ENCODE results near the gene HOMER3. TPM values are rescaled to one million over a fixed set of nuclear protein-coding genes. Genes with fewer than 3 reads are reported as not detected.

The HOMER3 gene
- total RNA-seq (10.1 TPM), polyA plus RNA-seq (34.0 TPM)
- long read RNA-seq, donor 1 = 0 reads
- long read RNA-seq, donor 2, transcript HOMER3-202 (10 exons, 1,557 nt) = major isoform, 9 of 10 reads
- long read RNA-seq, donor 2, partial matches to known transcripts = 0 of 10 reads
- long read RNA-seq, donor 2, other reads (novel, unspliced or antisense) = 0 of 10 reads
- long read RNA-seq, donor 3, transcript HOMER3-202 (10 exons, 1,557 nt) = major isoform, 8 of 8 reads
- long read RNA-seq, donor 3, partial matches to known transcripts = 0 of 8 reads
- long read RNA-seq, donor 3, other reads (novel, unspliced or antisense) = 0 of 8 reads
- long read RNA-seq, donor 4, partial matches to known transcripts = 0 of 1 reads
- long read RNA-seq, donor 4, other reads (novel, unspliced or antisense) = 0 of 1 reads
- long read RNA-seq, donor 5, transcript HOMER3-202 (10 exons, 1,557 nt) = major isoform, 9 of 9 reads
- long read RNA-seq, donor 5, partial matches to known transcripts = 0 of 9 reads
- long read RNA-seq, donor 5, other reads (novel, unspliced or antisense) = 0 of 9 reads
- long read RNA-seq, donor 6, transcript HOMER3-202 (10 exons, 1,557 nt) = major isoform, 5 of 5 reads
- long read RNA-seq, donor 6, partial matches to known transcripts = 0 of 5 reads
- long read RNA-seq, donor 6, other reads (novel, unspliced or antisense) = 0 of 5 reads
- long read RNA-seq, donor 7, partial matches to known transcripts = 0 of 2 reads
- long read RNA-seq, donor 7, other reads (novel, unspliced or antisense) = 0 of 2 reads
- long read RNA-seq, donor 8, partial matches to known transcripts = 0 of 3 reads
- long read RNA-seq, donor 8, other reads (novel, unspliced or antisense) = 0 of 3 reads
- long read RNA-seq, donor 9, partial matches to known transcripts = 0 of 4 reads
- long read RNA-seq, donor 9, other reads (novel, unspliced or antisense) = 0 of 4 reads
- long read RNA-seq, donor 10, partial matches to known transcripts = 0 of 5 reads
- long read RNA-seq, donor 10, other reads (novel, unspliced or antisense) = 0 of 5 reads

- no peaks in the 10 kb centered on the region for H3K36me3 ChIP-seq (ENCODE audit: control insufficient read depth in 2 of 2, insufficient read depth in 2 of 2, low read length in 1 of 2)
- H3K9me3 ChIP-seq (ENCODE audit: control insufficient read depth in 2 of 2, insufficient read depth in 1 of 2, low read length in 1 of 2) = peaks cover 0 to 4% of the 10 kb centered on the region in 2 donors
- WGBS = 2% methylated on average over 81 of the region's 81 CpGs
- H3K4me3 ChIP-seq (ENCODE audit: low read length in 2 of 2) = peak within 1 kb of the TSS; percentile 36 to 47
- no peaks in the 10 kb centered on the region for H3K4me1 ChIP-seq (ENCODE audit: control insufficient read depth in 2 of 2, insufficient read depth in 2 of 2, low read length in 2 of 2)
- H3K27ac ChIP-seq (ENCODE audit: low read depth in 1 of 2, low read length in 1 of 2) = no peak within 1 kb of the TSS
- peaks cover 27 to 60% of the 10 kb centered on the region in 2 donors for H3K27me3 ChIP-seq (ENCODE audit: control insufficient read depth in 2 of 2, insufficient read depth in 1 of 2, low read length in 1 of 2)
- peak in 5 of 9 donors; percentile 36 to 70 (median 58) for DNase-seq (ENCODE audit: low read depth in 6 of 9, low spot score in 9 of 9)
These were observed at the start of gene HOMER3 for GRCh38 chr19:18940769-18941627. Gene HOMER3 (minus strand): TSS chr19:18941217. CDS start chr19:18938982, 2,235 bp downstream.

GRCh38 chr19:18990128-18990708 lies 49.2 kb upstream of the HOMER3 start:
- Histone ChIP-seq H3K4me3 (ENCODE audit: low read length in 2 of 2) (no peak overlapping the region), H3K27me3 (ENCODE audit: control insufficient read depth in 2 of 2, insufficient read depth in 1 of 2, low read length in 1 of 2) (peaks cover 2 to 27% of the 10 kb centered on the region in 2 donors), H3K9me3 (ENCODE audit: control insufficient read depth in 2 of 2, insufficient read depth in 1 of 2, low read length in 1 of 2) (no peaks in the 10 kb centered on the region), H3K4me1 (ENCODE audit: control insufficient read depth in 2 of 2, insufficient read depth in 2 of 2, low read length in 2 of 2) (peaks cover 0 to 4% of the 10 kb centered on the region in 2 donors), H3K27ac (ENCODE audit: low read depth in 1 of 2, low read length in 1 of 2) (no peak overlapping the region), H3K36me3 (ENCODE audit: control insufficient read depth in 2 of 2, insufficient read depth in 2 of 2, low read length in 1 of 2) (peaks cover 37% of the 10 kb centered on the region in 2 donors)
- 97% methylated on average over 5 of the region's 5 CpGs for WGBS
- DNase-seq (ENCODE audit: low read depth in 6 of 9, low spot score in 9 of 9) = no peak

DNA sequence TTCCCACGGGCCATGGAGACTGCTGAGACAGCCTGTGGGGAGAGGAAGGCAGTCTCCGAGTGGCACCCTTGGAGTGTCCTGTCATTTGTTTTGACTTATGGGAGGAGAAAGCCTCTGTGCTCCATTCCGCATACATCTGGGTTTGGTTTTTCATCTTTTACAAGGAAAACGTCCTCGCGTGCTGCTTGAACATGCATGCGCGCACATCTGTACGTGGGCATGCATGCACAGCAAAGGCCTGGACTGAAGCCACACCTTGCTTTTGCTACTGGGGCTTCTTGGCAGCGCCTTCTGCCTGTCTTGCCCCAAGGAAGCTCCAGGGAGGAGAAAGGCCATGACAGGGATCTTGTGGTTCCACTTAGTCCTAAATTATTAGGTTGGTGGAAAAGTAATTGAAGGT lies 48.3 kb upstream of the HOMER3 start:
- no peaks in the 10 kb centered on the region for H3K9me3 ChIP-seq (ENCODE audit: control insufficient read depth in 2 of 2, insufficient read depth in 1 of 2, low read length in 1 of 2)
- no peak for DNase-seq (ENCODE audit: low read depth in 6 of 9, low spot score in 9 of 9)
- H3K36me3 ChIP-seq (ENCODE audit: control insufficient read depth in 2 of 2, insufficient read depth in 2 of 2, low read length in 1 of 2) = peaks cover 29 to 30% of the 10 kb centered on the region in 2 donors
- WGBS = 93% methylated on average over 10 of the region's 10 CpGs
- no peak overlapping the region for H3K4me3 ChIP-seq (ENCODE audit: low read length in 2 of 2)
- H3K4me1 ChIP-seq (ENCODE audit: control insufficient read depth in 2 of 2, insufficient read depth in 2 of 2, low read length in 2 of 2) = peaks cover 0 to 4% of the 10 kb centered on the region in 2 donors
- H3K27ac ChIP-seq (ENCODE audit: low read depth in 1 of 2, low read length in 1 of 2) = no peak overlapping the region
- peaks cover 5 to 36% of the 10 kb centered on the region in 2 donors for H3K27me3 ChIP-seq (ENCODE audit: control insufficient read depth in 2 of 2, insufficient read depth in 1 of 2, low read length in 1 of 2)

DNA sequence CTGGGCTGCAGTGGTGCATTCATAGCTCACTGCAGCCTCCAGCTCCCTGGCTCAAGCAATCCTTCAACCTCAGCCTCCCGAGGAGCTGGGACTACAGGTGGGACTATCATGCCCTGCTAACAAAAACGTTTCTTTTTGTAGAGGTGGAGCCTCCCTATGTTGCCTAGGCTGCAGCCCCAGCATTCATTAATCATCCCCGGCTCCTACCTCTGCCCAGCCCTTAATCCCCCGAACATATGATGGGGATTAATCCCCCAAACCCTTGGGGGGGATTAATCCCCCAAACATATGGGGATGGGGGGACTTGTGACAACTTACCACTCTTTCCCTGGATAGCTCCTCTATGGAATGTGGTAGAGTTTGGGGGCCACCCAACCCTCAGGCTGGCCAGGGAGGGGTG lies 46.4 kb upstream of the HOMER3 start:
- peaks cover 7 to 51% of the 10 kb centered on the region in 2 donors for H3K27me3 ChIP-seq (ENCODE audit: control insufficient read depth in 2 of 2, insufficient read depth in 1 of 2, low read length in 1 of 2)
- H3K36me3 ChIP-seq (ENCODE audit: control insufficient read depth in 2 of 2, insufficient read depth in 2 of 2, low read length in 1 of 2) = peaks cover 10 to 12% of the 10 kb centered on the region in 2 donors
- no peak overlapping the region for H3K4me3 ChIP-seq (ENCODE audit: low read length in 2 of 2)
- no peaks in the 10 kb centered on the region for H3K9me3 ChIP-seq (ENCODE audit: control insufficient read depth in 2 of 2, insufficient read depth in 1 of 2, low read length in 1 of 2)
- WGBS = 73% methylated on average over 4 of the region's 4 CpGs
- no peak for DNase-seq (ENCODE audit: low read depth in 6 of 9, low spot score in 9 of 9)
- H3K27ac ChIP-seq (ENCODE audit: low read depth in 1 of 2, low read length in 1 of 2) = no peak overlapping the region
- H3K4me1 ChIP-seq (ENCODE audit: control insufficient read depth in 2 of 2, insufficient read depth in 2 of 2, low read length in 2 of 2) = peaks cover 0 to 4% of the 10 kb centered on the region in 2 donors

DNA sequence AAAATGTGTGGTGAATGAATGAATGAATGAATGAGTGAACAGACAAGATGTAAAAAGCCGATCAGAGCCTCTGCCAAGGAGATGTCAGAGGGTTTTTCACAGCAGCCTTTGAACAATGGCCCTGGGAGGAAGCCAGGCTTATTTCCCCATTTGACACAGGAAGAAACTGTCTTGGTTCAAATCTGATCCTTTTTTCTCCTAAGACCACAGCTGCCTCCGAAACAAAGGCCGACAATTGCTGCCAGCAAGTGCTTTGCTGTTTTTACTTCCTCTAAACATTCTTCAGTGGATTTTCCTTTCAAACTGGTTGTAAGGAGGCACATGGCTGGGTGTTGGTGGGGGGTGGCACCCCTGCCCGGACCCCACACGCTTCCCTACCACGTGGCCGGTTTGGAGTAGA lies 44.2 kb upstream of the HOMER3 start:
- 13% methylated on average over 7 of the region's 7 CpGs for WGBS
- H3K9me3 ChIP-seq (ENCODE audit: control insufficient read depth in 2 of 2, insufficient read depth in 1 of 2, low read length in 1 of 2) = no peaks in the 10 kb centered on the region
- H3K36me3 ChIP-seq (ENCODE audit: control insufficient read depth in 2 of 2, insufficient read depth in 2 of 2, low read length in 1 of 2) = no peaks in the 10 kb centered on the region
- peaks cover 7 to 56% of the 10 kb centered on the region in 2 donors for H3K27me3 ChIP-seq (ENCODE audit: control insufficient read depth in 2 of 2, insufficient read depth in 1 of 2, low read length in 1 of 2)
- DNase-seq (ENCODE audit: low read depth in 6 of 9, low spot score in 9 of 9) = peak in 1 of 9 donors; percentile 15
- H3K27ac ChIP-seq (ENCODE audit: low read depth in 1 of 2, low read length in 1 of 2) = no peak overlapping the region
- H3K4me3 ChIP-seq (ENCODE audit: low read length in 2 of 2) = no peak overlapping the region
- peaks cover 0 to 4% of the 10 kb centered on the region in 2 donors for H3K4me1 ChIP-seq (ENCODE audit: control insufficient read depth in 2 of 2, insufficient read depth in 2 of 2, low read length in 2 of 2)

DNA sequence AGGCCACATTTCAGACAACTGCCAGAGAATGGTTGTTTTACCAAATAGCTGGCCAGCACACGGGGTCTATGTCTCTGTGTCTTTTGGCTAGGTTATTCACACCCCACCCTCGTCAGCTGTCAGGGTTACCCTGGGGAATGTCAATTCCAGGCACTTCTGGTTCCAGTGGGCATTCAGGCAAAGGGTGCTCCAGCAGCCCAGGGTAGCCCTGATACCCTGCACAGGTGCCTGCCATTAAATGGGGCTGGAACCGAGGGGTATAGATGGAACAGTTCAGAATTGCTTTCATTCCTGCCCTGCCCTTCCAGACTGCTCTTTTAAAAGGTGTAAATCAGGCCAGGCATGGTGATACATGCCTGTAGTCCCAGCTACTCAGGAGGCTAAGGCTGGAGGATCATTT lies 43.2 kb upstream of the HOMER3 start:
- DNase-seq (ENCODE audit: low read depth in 6 of 9, low spot score in 9 of 9) = no peak
- no peaks in the 10 kb centered on the region for H3K9me3 ChIP-seq (ENCODE audit: control insufficient read depth in 2 of 2, insufficient read depth in 1 of 2, low read length in 1 of 2)
- H3K27me3 ChIP-seq (ENCODE audit: control insufficient read depth in 2 of 2, insufficient read depth in 1 of 2, low read length in 1 of 2) = peaks cover 7 to 56% of the 10 kb centered on the region in 2 donors
- H3K4me3 ChIP-seq (ENCODE audit: low read length in 2 of 2) = no peak overlapping the region
- WGBS = 94% methylated on average over 3 of the region's 3 CpGs
- no peak overlapping the region for H3K27ac ChIP-seq (ENCODE audit: low read depth in 1 of 2, low read length in 1 of 2)
- peaks cover 0 to 4% of the 10 kb centered on the region in 2 donors for H3K4me1 ChIP-seq (ENCODE audit: control insufficient read depth in 2 of 2, insufficient read depth in 2 of 2, low read length in 2 of 2)
- no peaks in the 10 kb centered on the region for H3K36me3 ChIP-seq (ENCODE audit: control insufficient read depth in 2 of 2, insufficient read depth in 2 of 2, low read length in 1 of 2)

GRCh38 chr19:18982669-18983068 lies 41.7 kb upstream of the HOMER3 start:
- 90% methylated on average over 2 of the region's 2 CpGs for WGBS
- peaks cover 0 to 4% of the 10 kb centered on the region in 2 donors for H3K4me1 ChIP-seq (ENCODE audit: control insufficient read depth in 2 of 2, insufficient read depth in 2 of 2, low read length in 2 of 2)
- peaks cover 7 to 54% of the 10 kb centered on the region in 2 donors for H3K27me3 ChIP-seq (ENCODE audit: control insufficient read depth in 2 of 2, insufficient read depth in 1 of 2, low read length in 1 of 2)
- H3K9me3 ChIP-seq (ENCODE audit: control insufficient read depth in 2 of 2, insufficient read depth in 1 of 2, low read length in 1 of 2) = no peaks in the 10 kb centered on the region
- H3K4me3 ChIP-seq (ENCODE audit: low read length in 2 of 2) = no peak overlapping the region
- H3K27ac ChIP-seq (ENCODE audit: low read depth in 1 of 2, low read length in 1 of 2) = no peak overlapping the region
- DNase-seq (ENCODE audit: low read depth in 6 of 9, low spot score in 9 of 9) = no peak
- no peaks in the 10 kb centered on the region for H3K36me3 ChIP-seq (ENCODE audit: control insufficient read depth in 2 of 2, insufficient read depth in 2 of 2, low read length in 1 of 2)

- peaks cover 7 to 34% of the 10 kb centered on the region in 2 donors for H3K27me3 ChIP-seq (ENCODE audit: control insufficient read depth in 2 of 2, insufficient read depth in 1 of 2, low read length in 1 of 2)
- H3K27ac ChIP-seq (ENCODE audit: low read depth in 1 of 2, low read length in 1 of 2) = no peak overlapping the region
- H3K36me3 ChIP-seq (ENCODE audit: control insufficient read depth in 2 of 2, insufficient read depth in 2 of 2, low read length in 1 of 2) = no peaks in the 10 kb centered on the region
- H3K4me3 ChIP-seq (ENCODE audit: low read length in 2 of 2) = no peak overlapping the region
- peaks cover 0 to 3% of the 10 kb centered on the region in 2 donors for H3K4me1 ChIP-seq (ENCODE audit: control insufficient read depth in 2 of 2, insufficient read depth in 2 of 2, low read length in 2 of 2)
- H3K9me3 ChIP-seq (ENCODE audit: control insufficient read depth in 2 of 2, insufficient read depth in 1 of 2, low read length in 1 of 2) = no peaks in the 10 kb centered on the region
- 94% methylated on average over 7 of the region's 7 CpGs for WGBS
- no peak for DNase-seq (ENCODE audit: low read depth in 6 of 9, low spot score in 9 of 9)
These were observed 39.5 kb upstream of the HOMER3 start for GRCh38 chr19:18980432-18981020.

Data from thymus (tissue), 14 donors.